Skin epidermis (tissue), 12 donors: Measurements from ENCODE around the gene ZC3H7B.

Experiments used
- H3K27ac ChIP-seq, 21 experiments: fragments of 200-600 bp; sonication (generic) in 11 of 21; one replicate each; pipeline ENCODE4 v1.5.0; 2020; ENCODE audit warnings: mild to moderate bottlenecking in 3 of 21, inconsistent platforms in 2 of 21, moderate library complexity in 2 of 21
- H3K4me3 ChIP-seq, 7 experiments: fragments of 200-600 bp; sonication (generic) in 2 of 7; one replicate each; pipeline ENCODE4 v1.5.0; 2020; ENCODE audit warnings: inconsistent platforms in 2 of 7, mild to moderate bottlenecking in 2 of 7, moderate library complexity in 1 of 7

ZC3H7B gene

DNA sequence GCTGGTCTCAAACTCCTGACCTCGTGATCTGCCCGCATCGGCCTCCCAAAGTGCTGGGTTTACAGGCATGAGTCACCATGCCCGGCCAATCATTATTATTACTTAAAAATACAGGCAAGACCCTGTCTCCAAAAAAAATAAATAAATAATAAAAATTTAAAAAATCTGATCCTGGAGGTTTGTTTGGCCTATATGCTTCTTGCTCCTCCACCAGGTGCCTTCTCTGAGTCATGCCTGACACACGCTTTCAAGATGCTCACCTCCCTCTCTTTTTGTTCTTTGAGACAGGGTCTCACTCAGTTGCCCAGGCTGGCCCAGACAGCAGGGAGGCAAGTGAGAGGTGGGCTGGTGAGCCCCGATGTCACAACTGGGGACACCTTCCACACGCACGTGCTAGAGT, 13.5 kb downstream of the ZC3H7B start:
- Histone ChIP-seq H3K27ac (no peak overlapping the region), H3K4me3 (no peak overlapping the region)

DNA sequence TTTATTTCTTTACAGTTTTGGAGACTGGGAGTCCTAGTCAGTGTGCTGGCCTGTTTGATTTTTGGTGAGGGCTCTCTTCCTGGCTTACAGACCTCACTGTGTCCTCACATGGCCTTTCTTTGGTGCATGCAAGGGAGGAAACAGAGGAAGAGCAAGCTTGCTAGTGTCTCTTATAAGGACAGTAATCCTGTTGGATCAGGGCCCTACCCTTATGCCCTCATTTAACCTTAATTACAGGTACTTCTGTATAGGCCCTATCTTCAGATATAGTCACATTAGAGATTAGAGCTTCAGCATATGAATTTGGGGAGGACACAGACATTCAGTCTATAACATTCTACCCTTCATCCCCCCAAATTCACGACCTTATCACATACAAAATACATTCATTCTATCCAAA, 14.3 kb downstream of the ZC3H7B start:
- no peak overlapping the region for H3K27ac ChIP-seq
- H3K4me3 ChIP-seq: no peak overlapping the region

DNA sequence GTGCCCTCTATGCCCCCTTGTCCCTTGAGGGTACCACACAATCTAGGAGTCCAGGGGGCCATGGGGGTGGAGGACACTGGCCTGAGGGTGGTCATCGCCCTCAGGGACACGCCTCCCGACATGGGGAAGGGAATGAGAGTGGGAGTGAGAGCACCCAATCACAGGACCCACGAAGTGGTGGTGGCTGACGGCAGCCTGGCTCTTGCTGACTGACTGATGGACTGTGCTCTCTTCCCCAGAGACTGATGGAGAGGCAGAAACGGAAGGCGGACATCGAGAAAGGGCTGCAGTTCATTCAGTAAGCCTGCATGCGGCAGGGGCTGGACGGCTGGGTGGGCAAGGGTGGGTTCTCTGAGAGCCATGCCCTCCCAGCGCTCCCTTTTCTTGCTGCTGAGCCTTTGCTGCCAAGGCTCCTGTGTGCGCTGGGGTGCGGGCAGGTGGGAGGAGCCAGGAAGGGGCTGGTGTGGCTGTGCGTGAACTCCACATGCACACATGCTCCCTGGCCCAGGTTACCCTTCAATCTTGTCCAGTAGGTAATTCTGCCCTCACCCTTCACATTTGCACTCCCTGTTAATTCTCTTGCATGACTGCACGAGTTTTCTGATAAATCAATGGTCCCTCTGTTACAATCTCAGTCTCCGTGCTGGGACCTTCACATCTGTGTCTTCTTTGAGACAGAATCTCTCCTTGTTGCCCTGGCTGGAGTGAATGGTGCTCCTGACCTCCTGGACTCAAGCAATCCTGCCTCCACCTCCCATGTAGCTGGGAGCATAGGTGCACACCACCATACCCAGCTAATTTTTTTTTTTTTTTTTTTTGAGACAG, 19.3 kb downstream of the ZC3H7B start:
- H3K27ac ChIP-seq: no peak overlapping the region
- no peak overlapping the region for H3K4me3 ChIP-seq

DNA sequence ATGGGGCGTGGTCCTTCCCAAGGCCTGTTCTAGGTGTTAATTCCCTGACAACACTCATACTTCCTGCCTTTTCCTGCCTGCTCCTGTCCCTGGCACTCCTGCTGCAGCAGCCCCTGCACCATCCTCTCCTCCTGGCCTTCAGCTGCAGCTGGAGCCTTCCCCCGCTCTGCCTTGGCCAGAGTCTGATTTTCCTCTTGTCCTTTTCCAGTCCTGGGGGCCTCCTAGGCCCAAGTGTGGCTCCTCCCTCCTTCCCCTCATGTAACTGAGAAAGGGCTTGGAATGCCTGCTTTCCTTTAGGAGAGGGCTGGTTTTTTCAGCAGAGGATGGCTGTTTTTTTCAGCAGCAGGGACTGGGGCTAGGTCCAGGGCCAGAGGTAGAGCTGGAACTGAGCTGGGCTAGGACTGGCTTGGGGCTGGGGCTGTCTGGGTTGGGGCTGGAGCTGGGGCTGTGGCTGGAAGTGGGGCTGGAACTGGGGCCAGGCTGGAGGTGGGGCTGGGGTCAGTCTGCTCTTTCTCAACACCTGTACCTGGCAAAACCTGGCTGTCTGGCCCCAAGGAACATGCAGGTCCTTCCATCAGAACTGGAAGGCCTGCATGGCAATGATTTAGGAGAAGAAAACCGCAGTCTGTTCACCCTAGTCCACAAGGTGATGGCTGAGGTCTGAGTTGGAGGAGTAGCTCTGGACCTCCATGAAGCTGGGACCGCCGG, 23.6 kb downstream of the ZC3H7B start:
- H3K4me3 ChIP-seq: no peak overlapping the region
- H3K27ac ChIP-seq: peak overlapping the region in 1 of 21 experiments; percentile 56

DNA sequence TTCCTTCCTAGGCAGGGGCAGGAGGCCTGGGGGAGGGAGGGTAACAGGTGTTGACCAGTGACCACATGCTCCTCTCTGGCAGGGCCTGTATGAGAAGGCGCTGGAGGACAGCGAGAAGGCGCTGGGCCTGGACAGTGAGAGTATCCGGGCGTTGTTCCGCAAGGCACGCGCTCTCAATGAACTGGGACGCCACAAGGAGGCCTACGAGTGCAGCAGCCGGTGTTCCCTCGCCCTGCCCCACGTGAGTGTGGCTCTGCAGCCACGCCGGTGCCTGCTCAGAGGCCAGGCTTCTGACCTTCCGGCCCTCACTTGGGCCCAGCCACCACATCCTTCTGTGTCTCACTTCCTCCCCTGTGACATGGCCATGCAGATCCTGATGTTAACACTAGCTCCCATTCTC, 25.8 kb downstream of the ZC3H7B start:
- no peak overlapping the region for H3K27ac ChIP-seq
- no peak overlapping the region for H3K4me3 ChIP-seq

DNA sequence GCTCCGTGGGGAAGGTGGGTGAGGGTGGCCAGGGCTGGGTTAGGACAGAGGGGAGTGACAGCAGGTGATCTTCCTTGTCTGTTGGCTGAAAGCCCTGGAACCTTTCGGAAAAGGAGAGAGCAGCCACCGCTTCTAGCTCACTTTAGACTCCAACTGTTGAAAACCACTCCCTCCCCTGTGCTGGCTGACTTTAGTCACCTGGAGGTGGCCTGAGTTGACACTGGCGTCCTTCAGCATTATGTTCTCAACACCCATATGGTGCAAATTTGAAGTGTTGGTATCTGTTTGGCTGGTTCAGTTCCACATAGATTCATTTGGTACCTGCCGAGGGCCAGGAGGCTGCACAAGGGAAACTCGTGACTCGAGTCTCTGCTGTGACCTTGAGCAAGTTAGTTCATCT, 28.8 kb downstream of the ZC3H7B start:
- no peak overlapping the region for H3K4me3 ChIP-seq
- no peak overlapping the region for H3K27ac ChIP-seq

DNA sequence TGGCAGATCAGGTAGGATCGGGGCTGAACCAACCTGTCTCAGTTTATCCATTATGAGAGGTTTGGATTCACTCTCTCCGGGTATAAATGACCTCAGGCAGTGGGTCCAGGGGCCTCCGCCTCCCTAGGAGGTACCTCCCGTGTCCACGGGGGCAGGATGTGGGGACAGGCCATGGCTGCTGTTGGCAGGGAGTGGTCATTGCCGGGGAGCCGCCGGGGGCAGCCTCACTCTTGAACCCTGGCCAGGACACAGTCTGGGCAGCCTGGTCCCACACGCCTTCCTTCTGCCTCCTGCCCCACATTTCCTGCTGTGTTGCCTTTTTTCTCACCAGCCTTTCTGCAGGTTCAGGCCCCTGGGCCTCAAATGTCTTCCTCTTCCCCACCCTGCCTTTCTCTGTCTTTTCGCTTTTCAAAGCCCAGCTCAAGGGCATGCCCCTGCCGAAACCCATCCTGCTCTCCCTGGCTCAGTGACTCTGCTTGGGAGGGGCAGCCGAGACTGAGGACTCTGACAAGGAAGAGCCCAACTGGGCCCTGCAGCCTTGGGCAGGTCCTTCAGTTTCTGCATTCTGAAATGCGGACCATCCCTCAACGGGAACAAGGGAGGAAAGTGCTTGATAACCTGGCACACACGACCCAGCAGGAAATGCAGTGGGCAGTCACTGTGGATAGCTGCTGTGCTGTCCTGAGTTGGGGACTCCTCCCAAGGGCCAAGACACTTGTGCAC, 31.1 kb downstream of the ZC3H7B start:
- Histone ChIP-seq H3K27ac (no peak overlapping the region), H3K4me3 (no peak overlapping the region)

DNA sequence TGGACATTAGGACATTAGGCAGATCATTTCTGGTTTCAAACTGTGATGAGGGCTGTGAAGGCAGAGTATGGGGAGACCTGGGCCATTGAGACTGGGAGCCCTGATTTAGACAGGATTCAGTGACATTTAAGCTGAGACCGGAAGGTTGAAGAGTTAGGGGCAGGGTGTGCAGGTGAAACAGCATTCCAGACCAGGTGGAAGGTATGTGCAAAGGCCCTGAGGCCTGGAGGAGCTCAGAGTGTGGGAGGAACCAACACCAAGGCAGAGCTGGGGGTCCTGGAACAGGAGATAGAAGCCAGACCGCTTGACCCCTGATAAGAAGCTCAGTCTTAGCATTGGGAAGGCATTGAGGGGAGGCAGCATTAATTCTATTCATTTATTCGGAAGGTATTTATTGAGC, 32.5 kb downstream of the ZC3H7B start:
- H3K27ac ChIP-seq: no peak overlapping the region

DNA sequence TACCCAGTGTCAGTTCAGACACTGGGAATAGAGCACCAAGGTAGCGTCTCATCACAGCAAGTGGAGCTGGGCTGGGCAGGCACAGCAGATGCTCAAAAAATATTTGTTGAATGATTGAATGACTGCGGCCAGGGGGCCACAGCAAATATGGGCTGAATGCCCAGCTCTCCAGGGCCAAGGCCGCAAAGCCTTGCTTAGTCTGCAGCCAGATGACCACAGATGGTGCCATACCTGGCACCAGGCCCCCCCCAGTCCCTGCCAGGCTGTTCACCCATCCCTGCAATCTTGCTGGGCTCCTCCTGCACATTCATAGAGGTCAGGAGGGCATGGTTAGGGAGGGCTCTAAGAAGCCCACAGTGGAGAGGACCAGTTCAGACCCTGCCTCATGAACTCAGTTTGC, 32.9 kb downstream of the ZC3H7B start:
- Histone ChIP-seq H3K4me3 (no peak overlapping the region), H3K27ac (no peak overlapping the region)

More for the DNA sequence above, 32.5 kb downstream of the ZC3H7B start:
- H3K4me3 ChIP-seq: no peak overlapping the region

DNA sequence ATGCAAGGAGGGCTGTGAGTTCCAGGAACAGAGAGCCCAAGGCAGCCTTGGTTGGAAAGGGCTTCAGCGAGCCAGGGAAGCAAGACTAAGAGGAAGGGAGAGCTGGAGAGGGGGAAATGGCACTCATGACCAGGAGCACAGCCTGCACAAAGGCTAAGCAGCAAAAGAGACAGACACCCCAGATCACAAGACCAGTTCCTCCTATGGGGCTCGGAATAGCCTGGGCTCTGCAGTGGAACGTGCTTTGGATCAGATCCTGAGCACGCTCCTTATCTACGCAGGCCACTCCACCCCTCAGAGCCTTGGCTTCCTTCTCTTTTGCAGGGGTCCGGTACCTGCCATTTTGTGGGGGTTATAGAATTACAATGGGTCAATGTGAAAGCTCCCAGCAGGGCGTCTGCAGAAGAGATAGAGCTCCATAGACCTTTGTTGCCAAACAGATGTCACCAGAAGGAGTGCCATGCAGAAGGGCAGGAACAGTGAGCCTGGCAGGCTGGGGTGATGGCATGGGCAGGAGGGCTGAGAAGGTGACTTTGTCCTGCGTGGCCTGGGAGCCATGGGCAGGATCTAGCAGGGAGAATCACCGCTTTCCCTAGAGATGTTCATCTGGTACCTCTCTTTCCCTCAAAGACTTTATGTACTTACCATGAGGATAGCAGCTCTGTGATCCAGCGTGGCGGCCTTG, 33.8 kb downstream of the ZC3H7B start:
- Histone ChIP-seq H3K4me3 (no peak overlapping the region), H3K27ac (peak overlapping the region in 1 of 21 experiments; percentile 23)

DNA sequence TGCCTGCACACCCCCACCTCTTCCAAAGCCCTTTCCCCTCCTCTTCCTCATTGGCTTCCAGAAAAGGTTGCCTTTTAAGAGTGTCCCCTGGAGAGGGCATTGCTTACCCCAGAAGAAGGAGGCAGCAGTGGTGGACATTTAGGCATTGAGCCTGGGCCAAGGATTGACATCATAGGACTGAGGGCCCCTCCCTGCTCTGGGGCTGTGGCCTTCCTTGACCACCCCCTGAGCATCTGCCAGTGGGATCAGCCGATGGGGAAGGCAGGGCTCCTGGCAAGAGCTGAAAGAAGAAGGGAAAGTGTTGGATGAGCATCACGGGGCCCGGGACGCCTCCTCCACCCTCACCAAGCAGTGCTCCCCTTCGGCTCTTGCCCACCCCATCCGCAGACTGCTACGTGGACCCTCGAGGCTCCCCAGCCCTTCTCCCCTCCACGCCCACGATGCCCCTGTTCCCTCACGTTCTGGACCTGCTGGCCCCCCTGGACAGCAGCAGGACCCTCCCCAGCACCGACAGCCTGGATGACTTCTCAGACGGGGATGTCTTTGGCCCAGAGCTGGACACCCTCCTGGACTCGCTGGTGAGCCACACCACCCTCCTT, 37.4 kb downstream of the ZC3H7B start:
- H3K27ac ChIP-seq: peak overlapping the region in 1 of 21 experiments; percentile 12

DNA sequence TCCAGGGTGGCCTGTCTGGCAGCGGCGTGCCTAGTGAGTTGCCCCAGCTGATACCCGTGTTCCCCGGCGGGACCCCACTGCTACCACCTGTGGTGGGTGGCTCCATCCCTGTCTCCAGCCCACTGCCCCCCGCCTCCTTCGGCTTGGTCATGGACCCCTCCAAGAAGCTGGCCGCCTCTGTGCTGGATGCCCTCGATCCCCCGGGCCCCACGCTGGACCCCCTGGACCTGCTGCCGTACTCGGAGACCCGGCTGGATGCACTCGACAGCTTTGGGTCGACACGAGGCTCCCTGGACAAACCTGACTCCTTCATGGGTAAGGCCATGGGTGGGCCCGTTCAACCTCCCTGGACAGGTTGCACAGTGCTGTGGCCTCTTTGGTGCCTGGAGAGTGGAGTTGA, 38.5 kb downstream of the ZC3H7B start:
- H3K4me3 ChIP-seq: no peak overlapping the region
- no peak overlapping the region for H3K27ac ChIP-seq

More for the DNA sequence above, 37.4 kb downstream of the ZC3H7B start:
- H3K4me3 ChIP-seq: no peak overlapping the region

DNA sequence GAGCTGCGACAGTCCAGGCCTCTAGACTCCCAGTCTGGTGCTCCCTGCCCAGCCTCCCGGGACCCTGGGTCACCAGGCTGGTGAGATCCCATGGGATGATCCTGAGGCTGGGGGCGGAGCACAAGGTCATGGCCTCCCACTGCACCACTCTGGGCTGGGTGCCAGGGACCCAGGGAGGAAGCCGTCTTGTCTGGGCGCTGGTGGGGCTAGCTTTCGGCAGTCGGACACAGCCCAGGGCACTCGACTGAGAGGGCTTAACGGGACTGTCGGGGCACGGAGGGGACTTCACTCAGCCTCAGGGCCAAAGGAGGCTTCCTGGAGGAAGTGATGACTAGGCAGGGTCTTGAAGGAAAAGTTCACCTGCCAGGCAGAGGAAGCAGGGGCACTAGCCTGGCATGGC, 39.0 kb downstream of the ZC3H7B start:
- Histone ChIP-seq H3K4me3 (no peak overlapping the region), H3K27ac (no peak overlapping the region)

DNA sequence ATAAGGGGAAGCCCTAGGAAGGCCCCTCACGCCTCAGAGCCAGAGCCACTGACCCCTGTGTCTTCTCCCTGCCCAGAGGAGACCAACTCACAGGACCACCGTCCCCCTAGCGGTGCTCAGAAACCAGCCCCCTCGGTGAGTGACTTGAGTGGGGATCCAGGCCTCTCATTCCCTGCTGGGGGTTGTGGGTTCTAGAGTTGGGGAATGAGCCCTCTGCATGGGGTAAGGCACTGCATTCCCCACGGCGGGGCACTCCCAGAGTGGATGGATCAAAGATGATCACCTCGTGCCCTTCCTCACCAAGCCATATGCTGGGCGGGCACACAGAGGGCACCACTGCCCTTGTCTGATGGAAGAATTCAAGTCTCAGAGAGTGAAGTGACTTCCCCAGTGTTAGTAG, 39.7 kb downstream of the ZC3H7B start:
- H3K27ac ChIP-seq: no peak overlapping the region
- H3K4me3 ChIP-seq: no peak overlapping the region

DNA sequence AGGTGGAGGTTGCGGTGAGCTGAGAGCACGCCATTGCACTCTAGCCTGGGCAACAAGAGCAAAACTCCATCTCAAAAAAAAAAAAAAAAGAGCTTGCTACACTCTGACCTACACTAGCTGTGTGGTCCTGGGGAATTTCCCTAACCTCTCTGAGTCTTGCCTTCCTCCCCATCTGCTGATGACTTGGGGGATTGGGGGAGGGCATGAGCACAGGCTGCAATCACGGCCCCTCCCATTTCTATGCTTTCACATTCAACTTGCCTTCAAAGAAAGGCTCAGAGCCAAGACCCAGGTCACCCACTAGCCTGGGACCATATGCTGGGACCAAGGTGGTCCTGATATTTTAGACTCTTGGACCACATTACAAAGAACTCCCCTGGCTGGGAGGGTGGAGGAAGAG, 40.7 kb downstream of the ZC3H7B start:
- Histone ChIP-seq H3K27ac (no peak overlapping the region), H3K4me3 (no peak overlapping the region)

DNA sequence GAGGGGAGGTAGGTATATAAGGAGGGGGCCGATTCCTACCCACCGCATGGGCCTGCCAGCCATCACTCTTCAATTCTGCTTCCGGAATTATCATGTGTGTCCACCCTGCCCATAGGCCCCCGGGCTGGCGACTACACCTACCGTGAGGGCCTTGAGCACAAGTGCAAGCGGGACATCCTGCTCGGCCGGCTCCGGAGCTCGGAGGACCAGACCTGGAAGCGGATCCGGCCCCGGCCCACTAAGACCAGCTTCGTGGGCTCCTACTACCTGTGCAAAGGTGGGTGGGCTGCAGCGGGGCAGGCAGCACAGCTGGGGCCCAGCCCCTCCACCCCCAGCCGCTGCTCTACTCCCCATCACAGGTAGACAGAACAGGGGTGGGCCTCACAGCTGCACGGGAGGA, 42.0 kb downstream of the ZC3H7B start:
- Histone ChIP-seq H3K4me3 (no peak overlapping the region), H3K27ac (no peak overlapping the region)

DNA sequence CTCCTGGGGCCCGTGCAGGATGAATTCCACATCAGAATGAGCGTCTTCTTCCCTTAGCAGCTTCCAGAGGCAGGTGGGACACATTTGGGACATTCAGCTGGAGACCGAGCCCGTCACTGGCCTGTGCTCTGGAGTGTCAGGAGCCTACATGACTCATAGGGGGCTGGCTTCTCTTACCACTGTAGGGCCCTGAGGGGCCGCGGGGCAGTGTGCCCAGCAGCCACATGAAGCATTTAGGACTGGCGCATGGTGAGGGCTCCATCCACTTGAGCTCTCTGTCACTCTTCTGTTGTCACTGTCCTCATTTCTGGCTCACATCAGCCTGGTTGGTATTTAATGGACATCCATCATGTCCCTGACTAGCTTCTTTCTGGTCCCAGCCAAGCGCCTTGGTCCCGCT, 42.4 kb downstream of the ZC3H7B start:
- Histone ChIP-seq H3K27ac (no peak overlapping the region), H3K4me3 (no peak overlapping the region)

DNA sequence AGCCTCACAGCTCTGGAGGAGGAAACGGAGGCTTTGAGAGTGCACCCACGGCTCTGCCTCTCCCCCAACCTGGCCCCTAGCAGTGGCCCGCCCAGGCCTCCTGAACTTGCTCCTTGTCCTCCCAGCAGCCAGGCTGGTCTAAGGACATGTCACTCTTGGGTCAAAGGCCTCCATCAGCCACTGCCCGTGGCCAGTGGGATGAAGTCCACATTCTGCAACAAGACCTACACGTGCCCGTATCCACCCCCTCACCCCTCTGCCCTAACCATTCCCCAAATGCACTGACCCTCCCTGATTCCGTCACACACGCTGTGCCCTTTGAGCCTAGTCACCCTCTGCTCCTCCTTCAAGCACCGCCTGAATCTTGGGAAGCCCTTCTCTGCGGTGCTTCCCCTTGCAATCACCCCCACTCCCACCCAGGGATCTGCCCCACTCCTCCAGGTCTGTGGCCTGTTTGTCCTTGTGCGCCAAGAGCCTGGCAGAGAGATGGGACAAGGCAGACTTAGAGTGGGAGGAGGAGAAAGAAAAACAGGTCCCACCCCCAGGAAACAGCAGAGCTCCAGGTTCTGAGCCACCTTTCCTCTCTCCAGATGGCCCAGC, 43.0 kb downstream of the ZC3H7B start:
- Histone ChIP-seq H3K27ac (no peak overlapping the region), H3K4me3 (no peak overlapping the region)

DNA sequence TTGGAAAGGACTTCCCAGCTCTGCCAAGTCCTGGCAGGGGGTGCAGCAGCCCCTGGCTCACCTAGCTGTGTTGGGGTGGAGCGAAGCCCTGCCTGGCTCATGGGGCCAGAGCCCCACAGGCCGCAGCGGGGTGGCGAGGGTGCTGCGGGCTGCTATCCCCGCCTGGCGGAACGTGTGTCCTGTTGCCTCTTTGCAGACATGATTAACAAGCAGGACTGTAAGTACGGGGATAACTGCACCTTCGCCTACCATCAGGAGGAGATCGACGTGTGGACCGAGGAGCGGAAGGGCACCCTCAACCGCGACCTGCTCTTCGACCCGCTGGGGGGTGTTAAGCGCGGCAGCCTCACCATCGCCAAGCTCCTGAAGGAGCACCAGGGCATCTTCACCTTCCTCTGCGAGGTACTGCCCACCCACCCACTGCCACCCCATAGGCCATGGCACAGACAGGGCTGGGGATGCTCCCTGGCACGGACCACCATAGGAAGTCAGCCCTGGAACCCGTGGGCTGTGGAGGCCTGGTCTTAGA, 44.5 kb downstream of the ZC3H7B start:
- no peak overlapping the region for H3K4me3 ChIP-seq
- peak overlapping the region in 1 of 21 experiments; percentile 11 for H3K27ac ChIP-seq
